ENCODE data around the gene PHPT1.

DNA sequence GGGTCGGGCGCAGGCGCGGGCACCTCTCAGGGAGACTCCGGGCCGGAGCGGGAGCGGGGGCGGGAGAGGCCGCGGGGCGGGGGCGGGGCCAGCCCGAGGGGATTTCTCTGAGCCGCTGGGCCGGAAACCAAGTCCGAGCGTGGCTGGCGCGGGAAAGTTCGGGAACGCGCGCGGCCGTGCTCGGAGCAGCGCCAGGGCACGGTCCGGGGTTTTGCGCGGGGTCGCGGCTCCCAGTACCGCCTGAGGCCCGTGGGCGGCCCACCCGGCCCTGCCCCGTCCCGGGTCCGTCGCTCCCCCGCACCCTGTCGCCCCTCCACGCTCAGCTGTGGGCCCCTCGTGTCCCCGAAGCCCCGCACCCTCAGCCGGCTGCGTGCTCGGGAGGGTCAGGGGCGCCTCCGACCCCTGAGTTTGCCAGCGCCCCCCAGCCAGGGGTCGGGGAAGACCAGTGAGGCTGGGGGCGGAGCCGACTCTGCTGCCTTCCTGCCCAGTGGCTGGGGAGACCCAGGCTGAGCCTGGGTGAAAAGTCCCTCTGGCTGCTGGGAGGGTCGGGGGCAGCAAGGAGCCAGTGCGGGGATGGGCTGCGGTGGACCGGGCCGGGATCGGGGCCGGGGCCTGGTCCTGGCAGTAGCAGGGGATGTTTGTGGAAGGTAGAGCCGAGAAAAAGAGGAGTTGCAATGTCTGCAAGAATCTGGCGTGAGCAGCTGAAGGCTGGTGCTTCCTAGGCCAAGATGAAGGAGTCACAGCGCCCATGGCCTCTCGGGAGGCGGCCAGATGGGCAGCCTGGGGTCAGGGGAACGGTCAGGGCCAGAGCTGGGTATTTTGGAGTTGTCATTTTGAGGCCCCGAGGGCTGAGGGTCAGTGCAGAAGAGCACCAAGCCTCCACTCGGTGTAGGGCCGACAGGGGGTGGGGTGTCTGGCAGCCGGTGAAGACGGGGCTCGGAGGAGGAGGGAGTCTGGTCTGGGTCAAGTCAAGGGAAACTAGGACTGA lies 37.7 kb downstream of the PHPT1 start:
- TF ChIP-seq, protein P1, sequence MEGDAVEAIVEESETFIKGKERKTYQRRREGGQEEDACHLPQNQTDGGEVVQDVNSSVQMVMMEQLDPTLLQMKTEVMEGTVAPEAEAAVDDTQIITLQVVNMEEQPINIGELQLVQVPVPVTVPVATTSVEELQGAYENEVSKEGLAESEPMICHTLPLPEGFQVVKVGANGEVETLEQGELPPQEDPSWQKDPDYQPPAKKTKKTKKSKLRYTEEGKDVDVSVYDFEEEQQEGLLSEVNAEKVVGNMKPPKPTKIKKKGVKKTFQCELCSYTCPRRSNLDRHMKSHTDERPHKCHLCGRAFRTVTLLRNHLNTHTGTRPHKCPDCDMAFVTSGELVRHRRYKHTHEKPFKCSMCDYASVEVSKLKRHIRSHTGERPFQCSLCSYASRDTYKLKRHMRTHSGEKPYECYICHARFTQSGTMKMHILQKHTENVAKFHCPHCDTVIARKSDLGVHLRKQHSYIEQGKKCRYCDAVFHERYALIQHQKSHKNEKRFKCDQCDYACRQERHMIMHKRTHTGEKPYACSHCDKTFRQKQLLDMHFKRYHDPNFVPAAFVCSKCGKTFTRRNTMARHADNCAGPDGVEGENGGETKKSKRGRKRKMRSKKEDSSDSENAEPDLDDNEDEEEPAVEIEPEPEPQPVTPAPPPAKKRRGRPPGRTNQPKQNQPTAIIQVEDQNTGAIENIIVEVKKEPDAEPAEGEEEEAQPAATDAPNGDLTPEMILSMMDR (IDR thresholded peaks at IDR 0.05), result no peak
- TF ChIP-seq EP300 (IDR thresholded peaks at IDR 0.05) (no peak), POLR2A (IDR thresholded peaks at IDR 0.05) (no peak)
